Cardiac atrium fibroblast (primary cell): ENCODE results near the gene PXT1. TPM values are rescaled to one million over a fixed set of nuclear protein-coding genes. Genes with fewer than 3 reads are reported as not detected.

Source experiments
- total RNA-seq: library from RNA; depleted of rRNA; stranded (reverse); fragments of >200 nt; gene quantifications from 2 replicates; pipeline ENCODE4 v1.2.3, GENCODE V29; 2015

The PXT1 gene
- not detected in 2 replicates for total RNA-seq

GRCh38 chr6:36442671-36443470, at the start of gene PXT1, which contains the start of gene KCTD20:
TSS of gene PXT1 (minus strand) at chr6:36442854. CDS start at chr6:36426082, 16,772 bp downstream.
TSS of gene KCTD20 (plus strand) at chr6:36443000. CDS start at chr6:36470098, 27,098 bp downstream.

GRCh38 chr6:36387440-36388303, 55.0 kb downstream of the PXT1 start, which contains the start of gene ETV7:
TSS of gene ETV7 (minus strand) at chr6:36387669. CDS start at chr6:36387541, 128 bp downstream.

Other genes starting within 250 kb of the PXT1 start
- 10.3 and 11.0 TPM in 2 replicates for gene BRPF3, start 246.1 kb downstream of the PXT1 start, total RNA-seq
- 0.49 TPM in 1 of 2 replicates, not detected in the other for gene PNPLA1, start 172.8 kb downstream of the PXT1 start, total RNA-seq
- gene BNIP5, start 106.0 kb downstream of the PXT1 start, total RNA-seq, result not detected in 2 replicates
- not detected in 2 replicates for gene ETV7, start 55.2 kb downstream of the PXT1 start, total RNA-seq
- 57.5 and 60.3 TPM in 2 replicates for gene KCTD20, start 146 bp upstream of the PXT1 start, total RNA-seq
- 15.0 and 27.5 TPM in 2 replicates for gene STK38, start 104.6 kb upstream of the PXT1 start, total RNA-seq
- 85.2 and 110 TPM in 2 replicates for gene SRSF3, start 151.5 kb upstream of the PXT1 start, total RNA-seq
- gene CDKN1A, start 235.9 kb upstream of the PXT1 start, total RNA-seq, result 196 and 348 TPM in 2 replicates